Astrocyte of the cerebellum (primary cell): ENCODE data around the gene IL12A.

ENCODE experiments used
- DNase-seq: peaks from one replicate; pipeline ENCODE4 v3.0.0-alpha.2; 2011; ENCODE audit warnings: low read depth
- H3K4me3 ChIP-seq: 2 replicates; pipeline ENCODE4 v1.5.1; 2011; ENCODE audit warnings: mild to moderate bottlenecking, low read depth, low read length, moderate library complexity
- in situ Hi-C: cut with HindIII; loops from 2 replicates; pipeline ENCODE4 v1.10.0; 2017; ENCODE audit warnings: low sequenced_read_pairs
- TF ChIP-seq, protein P1 (sequence below): IDR thresholded peaks from 2 replicates; pipeline ENCODE4 v1.5.1; 2012; ENCODE audit warnings: low read length, low read depth, moderate library complexity, mild to moderate bottlenecking; ENCODE audit errors: missing control alignments

Gene IL12A

DNA sequence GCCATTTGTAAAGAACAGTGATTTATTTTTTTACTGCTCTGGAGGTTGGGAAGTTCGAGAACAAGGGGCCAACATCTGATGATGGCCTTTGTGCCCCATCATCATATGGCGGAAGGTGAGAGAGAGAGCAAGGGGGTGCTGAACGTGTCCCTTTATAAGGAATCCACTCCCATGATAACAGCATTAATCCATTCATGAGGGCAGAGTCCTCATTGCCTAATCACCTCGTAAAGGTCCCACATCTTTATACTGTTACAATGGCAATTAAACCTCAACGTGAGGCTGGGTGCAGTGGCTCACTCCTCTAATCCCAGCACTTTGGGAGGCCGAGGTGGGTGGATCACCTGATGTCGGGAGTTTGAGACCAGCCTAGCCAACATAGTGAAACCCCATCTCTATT lies 8.3 kb downstream of the IL12A start:
- DNase-seq = no peak
- in situ Hi-C loops = no loop called here

DNA sequence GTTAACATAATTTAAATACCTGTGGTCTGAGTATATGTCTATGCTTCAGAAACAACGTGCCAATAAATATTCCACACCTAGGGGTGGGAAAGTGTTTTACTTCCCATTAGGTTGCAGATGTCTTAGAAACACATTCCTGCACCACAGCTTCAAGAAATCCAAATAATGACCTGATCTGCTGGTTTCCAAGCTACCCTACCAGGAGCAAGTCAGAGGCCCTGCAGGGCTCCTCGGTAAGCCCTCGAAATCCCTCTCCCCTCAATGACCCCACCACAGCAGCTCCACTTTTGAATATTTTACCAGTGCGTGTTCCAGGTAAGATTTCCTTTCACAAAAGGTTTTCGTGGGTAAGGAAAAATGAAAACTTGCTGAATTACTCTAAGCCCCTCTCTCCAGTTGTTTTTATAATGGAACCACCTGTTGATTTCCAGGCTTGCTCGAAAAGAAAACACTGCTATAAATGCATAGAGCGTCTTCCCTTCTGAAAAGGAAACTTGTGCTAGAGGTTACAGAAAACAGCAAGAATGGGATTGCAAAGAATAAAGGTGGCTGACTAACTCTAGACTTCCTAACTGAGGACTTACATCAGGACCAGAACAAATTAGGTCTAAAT lies 12.6 kb downstream of the IL12A start:
- H3K4me3 ChIP-seq = no peak overlapping the region
- in situ Hi-C loops = no loop called here
- TF ChIP-seq, protein P1, sequence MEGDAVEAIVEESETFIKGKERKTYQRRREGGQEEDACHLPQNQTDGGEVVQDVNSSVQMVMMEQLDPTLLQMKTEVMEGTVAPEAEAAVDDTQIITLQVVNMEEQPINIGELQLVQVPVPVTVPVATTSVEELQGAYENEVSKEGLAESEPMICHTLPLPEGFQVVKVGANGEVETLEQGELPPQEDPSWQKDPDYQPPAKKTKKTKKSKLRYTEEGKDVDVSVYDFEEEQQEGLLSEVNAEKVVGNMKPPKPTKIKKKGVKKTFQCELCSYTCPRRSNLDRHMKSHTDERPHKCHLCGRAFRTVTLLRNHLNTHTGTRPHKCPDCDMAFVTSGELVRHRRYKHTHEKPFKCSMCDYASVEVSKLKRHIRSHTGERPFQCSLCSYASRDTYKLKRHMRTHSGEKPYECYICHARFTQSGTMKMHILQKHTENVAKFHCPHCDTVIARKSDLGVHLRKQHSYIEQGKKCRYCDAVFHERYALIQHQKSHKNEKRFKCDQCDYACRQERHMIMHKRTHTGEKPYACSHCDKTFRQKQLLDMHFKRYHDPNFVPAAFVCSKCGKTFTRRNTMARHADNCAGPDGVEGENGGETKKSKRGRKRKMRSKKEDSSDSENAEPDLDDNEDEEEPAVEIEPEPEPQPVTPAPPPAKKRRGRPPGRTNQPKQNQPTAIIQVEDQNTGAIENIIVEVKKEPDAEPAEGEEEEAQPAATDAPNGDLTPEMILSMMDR = peak; percentile 3
- peak; percentile 15 for DNase-seq

More for the DNA sequence above, 8.3 kb downstream of the IL12A start:
- TF ChIP-seq, protein P1 = no peak
- no peak overlapping the region for H3K4me3 ChIP-seq

DNA sequence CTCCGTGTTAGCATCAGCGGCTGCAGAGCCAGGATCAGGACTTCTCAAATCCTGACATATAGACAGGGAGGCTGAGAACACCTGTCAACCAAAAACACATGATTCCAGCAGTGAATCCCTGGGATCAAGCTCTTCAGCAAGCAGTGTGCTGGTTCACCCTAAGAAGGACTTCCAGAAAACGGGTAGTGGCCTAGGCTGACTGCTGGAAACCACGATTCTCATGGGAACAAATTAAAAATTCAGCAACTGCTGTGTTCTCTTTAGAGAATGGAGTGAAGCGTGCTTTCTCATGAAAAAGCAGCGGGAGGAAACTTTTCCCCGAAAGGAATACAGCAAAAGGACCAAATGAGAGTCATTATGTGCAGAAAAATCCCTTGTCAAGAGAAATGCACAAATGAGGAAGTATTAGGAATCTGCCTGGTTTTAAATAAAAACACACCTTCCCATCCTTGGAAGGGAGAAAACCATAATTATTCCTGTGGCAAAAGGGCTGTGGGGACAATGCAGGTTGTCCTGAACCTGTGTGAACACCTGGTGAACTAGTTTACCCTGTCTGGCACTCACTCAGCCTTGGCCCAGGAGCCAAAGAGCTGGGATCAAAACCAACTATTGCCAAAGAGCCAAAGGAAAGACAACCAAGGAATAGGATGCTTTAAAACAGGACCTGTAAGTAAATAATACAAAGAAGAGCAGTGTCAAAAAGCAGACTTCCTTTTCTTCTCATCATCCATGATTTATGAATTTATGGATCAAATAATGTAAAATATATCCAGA lies 13.4 kb downstream of the IL12A start:
- no peak for DNase-seq
- in situ Hi-C loops = no loop called here
- TF ChIP-seq, protein P1 = no peak
- no peak overlapping the region for H3K4me3 ChIP-seq

DNA sequence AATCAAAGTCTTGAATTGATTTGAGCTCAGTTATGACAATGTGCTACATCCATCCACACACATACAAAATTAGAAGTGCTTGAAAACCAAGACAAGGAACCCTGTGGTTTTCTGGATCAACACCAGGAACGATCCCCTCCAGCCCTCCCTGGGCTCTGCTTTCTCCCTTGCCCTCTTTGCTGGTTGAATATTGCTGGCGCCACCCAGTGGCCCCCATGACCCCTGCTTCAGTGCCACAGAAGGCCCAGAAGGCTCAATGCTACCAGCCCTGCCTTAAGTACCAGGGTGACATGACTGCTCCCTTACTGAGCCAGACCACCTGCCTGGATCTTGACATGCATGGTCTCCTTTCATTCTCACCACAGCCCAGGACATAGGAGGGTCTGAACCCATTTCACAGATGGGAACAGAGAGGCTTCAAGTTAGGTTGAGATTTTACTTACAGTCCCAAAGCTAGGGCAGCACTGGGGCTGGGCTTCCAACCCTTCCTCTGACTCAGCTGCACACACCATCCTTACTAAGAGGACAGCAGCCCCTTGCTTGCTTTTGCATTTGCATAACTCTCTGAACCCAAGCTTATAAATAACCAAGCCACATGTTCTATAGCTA lies 15.0 kb downstream of the IL12A start:
- no peak overlapping the region for H3K4me3 ChIP-seq
- TF ChIP-seq, protein P1 = peak; percentile 54
- no peak for DNase-seq
- in situ Hi-C loops = no loop called here

DNA sequence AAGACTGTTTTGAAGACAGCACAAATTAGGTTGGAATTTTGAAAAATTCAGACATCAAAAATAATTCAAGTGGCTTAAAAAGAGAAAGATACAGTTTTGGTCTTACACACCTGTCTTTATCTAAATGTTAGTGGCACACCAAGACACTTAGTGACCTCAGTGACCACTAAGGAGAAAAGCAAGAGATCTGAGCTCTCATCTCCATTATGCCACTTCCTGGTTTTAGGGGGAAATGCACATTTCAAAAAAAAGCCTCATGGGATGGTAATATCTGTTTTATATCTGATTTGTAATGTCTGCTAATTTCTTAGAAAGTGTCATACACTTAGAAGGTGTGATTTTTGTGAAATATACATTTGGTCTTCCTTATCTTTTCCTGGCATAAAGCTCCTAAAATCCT lies 16.4 kb downstream of the IL12A start:
- in situ Hi-C loops = no loop called here
- TF ChIP-seq, protein P1 = no peak
- no peak for DNase-seq
- H3K4me3 ChIP-seq = no peak overlapping the region

DNA sequence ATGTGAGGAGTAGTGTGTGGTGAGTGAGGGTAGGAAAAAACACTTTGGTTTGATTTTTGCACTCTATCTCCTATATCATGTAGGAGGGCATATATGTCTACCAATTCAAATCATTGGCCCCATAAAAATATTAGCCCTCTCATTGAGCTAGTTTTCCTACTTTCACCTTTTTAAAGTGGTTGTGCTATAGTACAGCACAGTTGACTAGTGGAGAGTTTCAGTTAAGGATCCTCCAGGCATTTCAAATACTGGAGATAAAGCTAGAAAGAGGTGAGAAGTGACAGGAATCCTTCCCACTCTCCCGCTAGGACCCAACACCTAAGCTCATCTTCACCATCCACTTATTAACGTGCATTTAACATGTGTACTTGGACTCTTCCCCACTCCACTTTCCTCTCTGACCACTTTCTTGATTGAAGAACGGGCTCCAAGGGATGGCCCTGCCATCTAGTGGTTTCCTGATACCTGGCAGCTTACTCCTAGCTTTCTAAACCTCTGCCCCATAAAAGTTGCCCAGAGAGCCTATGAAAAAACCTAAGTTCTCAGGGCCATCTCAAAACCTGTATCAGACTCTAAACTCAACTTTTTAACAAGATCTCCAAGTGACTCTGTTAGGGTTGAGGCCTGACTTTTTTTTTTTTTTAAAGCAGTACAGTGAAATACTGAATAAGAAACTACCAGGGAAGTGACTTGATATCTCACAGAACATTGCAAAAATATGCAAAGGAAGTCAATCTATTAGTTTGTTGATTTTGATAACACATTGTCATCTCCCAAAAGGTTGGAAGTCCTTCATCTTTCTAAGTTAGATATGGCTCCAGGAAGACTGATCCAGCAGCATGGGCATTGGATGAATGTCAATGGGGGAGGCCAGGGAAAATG lies 17.9 kb downstream of the IL12A start:
- H3K4me3 ChIP-seq = no peak overlapping the region
- TF ChIP-seq, protein P1 = peak; percentile 97
- in situ Hi-C loops = no loop called here
- peak; percentile 66 for DNase-seq
